Thoracic aorta (tissue), 2 donors: Measurements from ENCODE around the gene MACROH2A2. TPM values are rescaled to one million over a fixed set of nuclear protein-coding genes. Genes with fewer than 3 reads are reported as not detected.
"Not testable (repeated sequence)": the region's sequence is repeated elsewhere in the genome, so short reads cannot be mapped to it uniquely, and the experiment has no call there.

Experiments used
- ATAC-seq: fragments of 150-250 bp; one replicate; pipeline ENCODE4 v1.8.0; 2017; ENCODE audit warnings: low read depth; ENCODE audit not compliant: insufficient number of reproducible peaks, low FRiP score
- DNase-seq: peaks from one replicate; pipeline ENCODE4 v3.0.0-alpha.2; 2020; ENCODE audit warnings: low spot score
- H3K27ac ChIP-seq, 2 donors: fragments of 200-600 bp; sonication (generic); 1 replicate in 1 of 2; 2 replicates in 1 of 2; pipeline ENCODE4 v1.5.1; 2016; ENCODE audit warnings: mild to moderate bottlenecking in 2 of 2, moderate library complexity in 2 of 2
- H3K27me3 ChIP-seq: fragments of 200-600 bp; sonication (generic); replicated peaks from 2 replicates; pipeline ENCODE4 v1.6.0; 2016; ENCODE audit warnings: mild to moderate bottlenecking; ENCODE audit not compliant: insufficient read depth
- H3K36me3 ChIP-seq: fragments of 200-600 bp; sonication (generic); one replicate; pipeline ENCODE4 v1.5.1; 2016
- H3K4me1 ChIP-seq, 2 donors: fragments of 200-600 bp; sonication (generic); 1 replicate in 1 of 2; 2 replicates in 1 of 2; pipeline versions ENCODE4 v1.5.1 to v1.6.0; 2016; ENCODE audit warnings: low read depth in 2 of 2, mild to moderate bottlenecking in 1 of 2; ENCODE audit not compliant: control insufficient read depth in 1 of 2
- H3K4me3 ChIP-seq: fragments of 200-600 bp; sonication (generic); 2 replicates; pipeline ENCODE4 v1.5.1; 2016; ENCODE audit warnings: mild to moderate bottlenecking
- H3K9me3 ChIP-seq: fragments of 200-600 bp; sonication (generic); 2 replicates; pipeline ENCODE4 v1.5.1; 2016
- total RNA-seq, 2 donors: library from RNA; depleted of rRNA; stranded (reverse); fragments of >200 nt; gene quantifications; one replicate each; pipeline versions ENCODE4 v1.1.0 to v1.2.3, GENCODE V29; 2016
- TF ChIP-seq, protein P1 (sequence below): fragments of 200-600 bp; sonication (generic); IDR thresholded peaks from one replicate; pipeline ENCODE4 v1.5.1; 2019; ENCODE audit warnings: antibody characterized with exemption

MACROH2A2 gene
- total RNA-seq, 2 donors from 2014 or later: 0.68 to 8.5 TPM

DNA sequence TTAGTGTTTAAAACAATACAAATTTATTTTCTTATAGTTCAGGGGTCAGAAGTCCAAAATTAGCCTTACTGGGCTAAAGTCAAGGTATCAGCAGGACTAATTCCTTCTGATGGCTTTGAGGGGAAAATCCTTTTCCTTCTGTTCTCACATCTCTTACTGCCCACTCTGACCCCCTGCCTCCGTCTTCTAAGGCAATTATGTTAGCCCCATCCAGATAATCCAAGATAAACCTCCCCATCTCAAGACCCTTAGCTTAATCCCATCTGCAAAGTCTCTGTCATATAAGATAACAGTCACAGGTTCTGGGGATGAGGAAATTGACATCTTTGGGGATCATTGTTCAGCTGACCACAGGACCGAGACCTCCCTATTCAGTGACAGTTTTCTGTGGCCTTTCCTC, 22.3 kb downstream of the MACROH2A2 start:
- Histone ChIP-seq H3K4me1 (no peaks in the 10 kb centered on the region), H3K4me3 (no peak overlapping the region), H3K36me3 (no peaks in the 10 kb centered on the region), H3K27ac (no peak overlapping the region), H3K9me3 (no peaks in the 10 kb centered on the region), H3K27me3 (no peaks in the 10 kb centered on the region)
- TF ChIP-seq, protein P1, sequence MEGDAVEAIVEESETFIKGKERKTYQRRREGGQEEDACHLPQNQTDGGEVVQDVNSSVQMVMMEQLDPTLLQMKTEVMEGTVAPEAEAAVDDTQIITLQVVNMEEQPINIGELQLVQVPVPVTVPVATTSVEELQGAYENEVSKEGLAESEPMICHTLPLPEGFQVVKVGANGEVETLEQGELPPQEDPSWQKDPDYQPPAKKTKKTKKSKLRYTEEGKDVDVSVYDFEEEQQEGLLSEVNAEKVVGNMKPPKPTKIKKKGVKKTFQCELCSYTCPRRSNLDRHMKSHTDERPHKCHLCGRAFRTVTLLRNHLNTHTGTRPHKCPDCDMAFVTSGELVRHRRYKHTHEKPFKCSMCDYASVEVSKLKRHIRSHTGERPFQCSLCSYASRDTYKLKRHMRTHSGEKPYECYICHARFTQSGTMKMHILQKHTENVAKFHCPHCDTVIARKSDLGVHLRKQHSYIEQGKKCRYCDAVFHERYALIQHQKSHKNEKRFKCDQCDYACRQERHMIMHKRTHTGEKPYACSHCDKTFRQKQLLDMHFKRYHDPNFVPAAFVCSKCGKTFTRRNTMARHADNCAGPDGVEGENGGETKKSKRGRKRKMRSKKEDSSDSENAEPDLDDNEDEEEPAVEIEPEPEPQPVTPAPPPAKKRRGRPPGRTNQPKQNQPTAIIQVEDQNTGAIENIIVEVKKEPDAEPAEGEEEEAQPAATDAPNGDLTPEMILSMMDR: no peak
- DNase-seq (no peak), ATAC-seq (no peak)

GRCh38 chr10:70078329-70078728, 25.7 kb downstream of the MACROH2A2 start:
- H3K27me3 ChIP-seq: no peaks in the 10 kb centered on the region
- H3K36me3 ChIP-seq: no peaks in the 10 kb centered on the region
- DNase-seq (no peak), ATAC-seq (no peak)
- H3K4me1 ChIP-seq: no peaks in the 10 kb centered on the region
- H3K4me3 ChIP-seq: no peak overlapping the region
- no peak overlapping the region for H3K27ac ChIP-seq
- TF ChIP-seq, protein P1: no peak
- no peaks in the 10 kb centered on the region for H3K9me3 ChIP-seq

DNA sequence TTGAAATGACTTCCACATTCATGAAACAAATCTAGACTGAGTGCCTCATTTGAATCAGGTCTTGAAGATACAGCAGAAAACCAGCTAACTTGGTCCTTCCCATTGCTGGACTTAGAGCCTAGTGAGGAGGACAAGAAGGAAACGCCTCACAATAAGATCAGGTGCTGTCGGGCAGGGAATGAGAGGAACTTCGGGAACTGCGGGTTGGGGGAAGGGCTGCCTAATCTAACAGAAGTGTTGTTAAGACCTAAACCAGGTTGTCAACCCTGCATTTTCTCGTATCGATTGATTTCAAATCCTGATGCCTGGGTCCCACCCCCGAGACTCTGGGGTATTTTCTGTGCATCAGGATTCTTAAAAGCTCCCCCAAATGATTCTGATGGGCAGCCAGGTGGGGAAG, 26.3 kb downstream of the MACROH2A2 start:
- H3K27ac ChIP-seq: no peak overlapping the region
- DNase-seq (no peak), ATAC-seq (no peak)
- H3K36me3 ChIP-seq: no peaks in the 10 kb centered on the region
- H3K4me3 ChIP-seq: no peak overlapping the region
- no peaks in the 10 kb centered on the region for H3K4me1 ChIP-seq
- no peaks in the 10 kb centered on the region for H3K27me3 ChIP-seq
- TF ChIP-seq, protein P1: no peak
- H3K9me3 ChIP-seq: no peaks in the 10 kb centered on the region

GRCh38 chr10:70080789-70081188, 28.1 kb downstream of the MACROH2A2 start:
- H3K36me3 ChIP-seq, DNase-seq, ATAC-seq, H3K27me3 ChIP-seq, H3K4me1 ChIP-seq, H3K27ac ChIP-seq, H3K9me3 ChIP-seq, H3K4me3 ChIP-seq: not testable (repeated sequence)

- DNase-seq (no peak), ATAC-seq (no peak)
- Histone ChIP-seq H3K36me3 (no peaks in the 10 kb centered on the region), H3K9me3 (no peaks in the 10 kb centered on the region), H3K27ac (no peak overlapping the region), H3K4me3 (no peak overlapping the region), H3K27me3 (no peaks in the 10 kb centered on the region), H3K4me1 (no peaks in the 10 kb centered on the region)
- TF ChIP-seq, protein P1: no peak
Observed at GRCh38 chr10:70084189-70084588, 31.5 kb downstream of the MACROH2A2 start.

- TF ChIP-seq, protein P1: no peak
- no peak for DNase-seq
Observed at GRCh38 chr10:70085975-70086613, 33.4 kb downstream of the MACROH2A2 start.

More at GRCh38 chr10:70085975-70086613, 33.4 kb downstream of the MACROH2A2 start:
- Histone ChIP-seq H3K4me1 (no peaks in the 10 kb centered on the region), H3K27me3 (no peaks in the 10 kb centered on the region), H3K27ac (no peak overlapping the region), H3K4me3 (no peak overlapping the region), H3K9me3 (no peaks in the 10 kb centered on the region), H3K36me3 (no peaks in the 10 kb centered on the region)
- ATAC-seq: no peak
